HepG2 (cell line): ENCODE data around the gene TVP23A. TPM values are rescaled to one million over a fixed set of nuclear protein-coding genes. Genes with fewer than 3 reads are reported as not detected.

ENCODE experiments used
- ATAC-seq: fragments of 200-7000 bp; cut with Tn5 transposase; 3 replicates; pipeline ENCODE4 v1.9.1; 2020; ENCODE audit warnings: mild to moderate bottlenecking, moderate library complexity
- BruUV-seq: library from RNA; stranded (reverse); fragments of 400-500 nt; replicated peaks from 2 replicates; lab custom pipeline; 2021; lab: Mats Ljungman, UMichigan
- CTCF ChIA-PET: fragments of 300-600 bp; formaldehyde crosslinking; extraction: SDS; loops from one replicate; lab custom pipeline; 2021; ENCODE audit warnings: low total read pairs, inconsistent platforms, low intra/inter-chr PET ratio; lab: Yijun Ruan, JAX
- POLR2A ChIA-PET: fragments of 350-600 bp; sonication (Branson Sonifier 250); formaldehyde crosslinking; loops from one replicate; lab custom pipeline; 2020; ENCODE audit warnings: antibody characterized with exemption, inconsistent platforms; lab: Yijun Ruan, JAX
- DNase-seq: peaks from one replicate; pipeline ENCODE4 v3.0.0-alpha.2; 2015; ENCODE audit warnings: low spot score
- FAIRE-seq: peaks from 3 replicates; lab custom pipeline; 2011; peaks lifted over from hg19 to GRCh38; lab: Jason Lieb, UNC
- H2AFZ ChIP-seq: one replicate; pipeline ENCODE4 v1.6.1; 2011; ENCODE audit warnings: low read length, inconsistent platforms
- H3K27ac ChIP-seq: fragments of 300-600 bp; 3 replicates; pipeline ENCODE4 v1.8.0; 2011; ENCODE audit warnings: mixed run types, mild to moderate bottlenecking, mixed read lengths, low read length, inconsistent platforms; ENCODE audit not compliant: insufficient read depth; ENCODE audit errors: extremely low read length
- H3K27me3 ChIP-seq, 2 experiments: fragments of 200-600 bp in 1 of 2; 2 replicates in 1 of 2; 3 replicates in 1 of 2; pipeline versions ENCODE4 v1.6.0 to v1.8.0; 2011; ENCODE audit warnings: low read length in 2 of 2, mild to moderate bottlenecking in 2 of 2, moderate library complexity in 2 of 2, inconsistent platforms in 1 of 2; ENCODE audit not compliant: insufficient read depth in 2 of 2, control insufficient read depth in 1 of 2
- H3K36me3 ChIP-seq, 2 experiments: fragments of 200-600 bp in 1 of 2; replicated peaks in 1 of 2; 2 replicates in 1 of 2; 3 replicates in 1 of 2; pipeline versions ENCODE4 v1.5.1 to v1.8.0; 2011; ENCODE audit warnings: low read length in 2 of 2, inconsistent platforms in 1 of 2; ENCODE audit not compliant: insufficient read depth in 2 of 2, control insufficient read depth in 1 of 2
- H3K4me1 ChIP-seq: 2 replicates; pipeline ENCODE4 v1.5.1; 2012; ENCODE audit warnings: low read length, inconsistent platforms; ENCODE audit not compliant: insufficient read depth
- H3K4me2 ChIP-seq: 2 replicates; pipeline ENCODE4 v1.6.0; 2011; ENCODE audit warnings: low read depth, low read length, inconsistent platforms
- H3K4me3 ChIP-seq, 3 experiments: fragments of 200-600 bp in 1 of 3; sonication (generic), shearing (Covaris generic) in 1 of 3; replicated peaks in 1 of 3; 2 replicates each; pipeline ENCODE4 v1.5.1; 2011 to 2016; ENCODE audit warnings: low read length in 3 of 3, inconsistent platforms in 2 of 3, low read depth in 2 of 3, mild to moderate bottlenecking in 2 of 3, control low read depth in 1 of 3, mixed read lengths in 1 of 3; ENCODE audit not compliant: insufficient read depth in 1 of 3
- H3K79me2 ChIP-seq: one replicate; pipeline ENCODE4 v1.6.1; 2011; ENCODE audit warnings: low read length, inconsistent platforms; ENCODE audit not compliant: insufficient read depth
- H3K9ac ChIP-seq: 2 replicates; pipeline ENCODE4 v1.6.0; 2011; ENCODE audit warnings: mild to moderate bottlenecking, low read depth, low read length, inconsistent platforms; ENCODE audit not compliant: insufficient read depth
- H3K9me3 ChIP-seq: 2 replicates; pipeline ENCODE4 v1.5.1; 2012; ENCODE audit warnings: mild to moderate bottlenecking, low read length
- H4K20me1 ChIP-seq: 2 replicates; pipeline ENCODE4 v1.6.0; 2011; ENCODE audit warnings: inconsistent platforms, mild to moderate bottlenecking, low read length, moderate library complexity; ENCODE audit not compliant: insufficient read depth
- ASH2L ChIP-seq: fragments of 300-600, 200-600 bp; sonication (generic); IDR thresholded peaks from 2 replicates; pipeline ENCODE4 v1.7.0; 2017; ENCODE audit warnings: low read depth, mild to moderate bottlenecking, moderate library complexity, mixed read lengths, low read length; ENCODE audit not compliant: insufficient read length
- CEBPB ChIP-seq: IDR thresholded peaks from 2 replicates; pipeline ENCODE4 v1.6.1; 2011; ENCODE audit warnings: low read depth, low read length, improper control_type of control experiment, borderline replicate concordance
- E2F1 ChIP-seq: sonication (generic); formaldehyde crosslinking; IDR thresholded peaks from 2 replicates; pipeline ENCODE4 v1.5.0; 2020; ENCODE audit warnings: missing genetic modification reagents
- FOXA1 ChIP-seq, 2 experiments: fragments of 450-650 bp in 1 of 2; sonication (generic) in 1 of 2; formaldehyde crosslinking in 1 of 2; IDR thresholded peaks; 2 replicates each; pipeline versions ENCODE4 v1.4.0 to v1.6.1; 2016 to 2020; ENCODE audit warnings: missing genetic modification reagents in 1 of 2
- GATAD2A ChIP-seq: IDR thresholded peaks from 2 replicates; pipeline ENCODE4 v1.6.1; 2016
- HMGXB3 ChIP-seq: sonication (generic); formaldehyde crosslinking; IDR thresholded peaks from 2 replicates; pipeline ENCODE4 v1.4.0; 2020; ENCODE audit warnings: missing genetic modification reagents, borderline replicate concordance
- IKZF4 ChIP-seq: sonication (generic); formaldehyde crosslinking; IDR thresholded peaks from 2 replicates; pipeline ENCODE4 v1.5.1; 2020; ENCODE audit warnings: borderline replicate concordance, mild to moderate bottlenecking, low read depth, missing genetic modification reagents; ENCODE audit errors: not compliant biosample characterization
- KLF15 ChIP-seq: sonication (generic); formaldehyde crosslinking; IDR thresholded peaks from 2 replicates; pipeline ENCODE4 v1.8.1; 2023; ENCODE audit warnings: borderline replicate concordance, mild to moderate bottlenecking, inconsistent platforms, missing genetic modification reagents, mixed read lengths
- MED1 ChIP-seq: sonication (generic); formaldehyde crosslinking; IDR thresholded peaks from 2 replicates; pipeline ENCODE4 v1.4.0; 2020; ENCODE audit warnings: missing genetic modification reagents
- NBN ChIP-seq: fragments of 450-650 bp; conservative IDR thresholded peaks from 2 replicates; pipeline ENCODE4 v1.6.1; 2017
- ZC3H13 ChIP-seq: sonication (generic); formaldehyde crosslinking; IDR thresholded peaks from 2 replicates; pipeline ENCODE4 v1.8.1; 2023; ENCODE audit warnings: mild to moderate bottlenecking, missing genetic modification reagents, moderate library complexity
- ZEB1 ChIP-seq: IDR thresholded peaks from 2 replicates; pipeline ENCODE4 v1.6.1; 2012; ENCODE audit warnings: mild to moderate bottlenecking, low read depth, inconsistent platforms; ENCODE audit not compliant: insufficient replicate concordance
- ZNF644 ChIP-seq: IDR thresholded peaks from 2 replicates; pipeline ENCODE4 v1.6.1; 2016; ENCODE audit warnings: low read depth
- WGBS: methylation state at CpG from one replicate; pipeline ENCODE4 v1.1.6; 2017; ENCODE audit warnings: low lambda C conversion rate; 5-methylcytosine and 5-hydroxymethylcytosine counted together
- in situ Hi-C: cut with HindIII; loops from 2 replicates; pipeline ENCODE4 v1.10.0; 2017; ENCODE audit warnings: low pct_unique_long_range_greater_than_20kb; ENCODE audit not compliant: extremely low pct_ligation_motif_present
- intact Hi-C: fragments of 100-400 bp; cut with micrococcal nuclease; formaldehyde crosslinking; loops from one replicate; pipeline ENCODE4 v1.10.0; 2022; ENCODE audit not compliant: unreplicated experiment
- polyA plus RNA-seq, 8 experiments: library from polyadenylated mRNA; depleted of rRNA in 3 of 8; stranded (reverse) in 7 of 8; unstranded in 1 of 8; fragments of >200 nt; fragmentation: Illumina TruSeq in 4 of 8; extraction: Trizol in 4 of 8; gene quantifications; 2 replicates each; pipeline versions ENCODE4 v1.2.1 to v1.2.3, GENCODE V29; 2011 to 2016; ENCODE audit warnings: low read depth in 4 of 8, missing spikeins in 1 of 8, mixed read lengths in 1 of 8; ENCODE audit not compliant: insufficient read depth in 1 of 8
- total RNA-seq, 5 experiments: library from RNA; depleted of rRNA; stranded (reverse); fragments of >200 nt; fragmentation: Illumina TruSeq; extraction: Trizol; gene quantifications; 2 replicates each; pipeline ENCODE4 v1.2.3, GENCODE V29; 2016; ENCODE audit warnings: low read depth in 1 of 5
- TF ChIP-seq, protein P1 (sequence below): sonication (generic); formaldehyde crosslinking; IDR thresholded peaks from 2 replicates; pipeline ENCODE4 v1.5.0; 2020; ENCODE audit warnings: missing genetic modification reagents

Gene TVP23A
- total and polyA plus RNA-seq, 2 of the 13 experiments (the other 11 are each of a cell fraction or from before 2014, with no cell fraction given), result not detected

DNA sequence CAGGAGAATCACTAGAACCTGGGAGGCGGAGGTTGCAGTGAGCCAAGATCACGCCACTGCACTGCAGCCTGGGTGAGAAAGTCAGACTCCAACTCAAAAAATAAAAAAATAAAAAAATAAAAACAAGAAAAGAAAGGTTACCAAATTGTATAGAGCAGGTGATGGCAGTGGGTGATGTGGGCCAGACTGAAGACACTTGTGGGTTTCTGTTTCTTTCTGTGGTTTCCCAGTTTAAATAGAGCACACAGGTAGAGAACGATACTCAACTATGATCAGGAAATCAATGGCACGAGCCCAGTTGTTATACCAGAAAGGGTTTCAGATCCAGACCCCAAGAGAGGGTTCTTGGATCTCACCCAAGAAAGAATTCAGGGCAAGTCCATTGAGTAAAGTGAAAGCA lies 42.3 kb downstream of the TVP23A start (continued):
- TF ChIP-seq E2F1 (CRISPR knock-in tag) (no peak), HMGXB3 (CRISPR knock-in tag) (no peak), MED1 (CRISPR knock-in tag) (no peak), ASH2L (no peak), ZC3H13 (CRISPR knock-in tag) (no peak), ZNF644 (CRISPR knock-in tag) (no peak), GATAD2A (CRISPR knock-in tag) (no peak)

DNA sequence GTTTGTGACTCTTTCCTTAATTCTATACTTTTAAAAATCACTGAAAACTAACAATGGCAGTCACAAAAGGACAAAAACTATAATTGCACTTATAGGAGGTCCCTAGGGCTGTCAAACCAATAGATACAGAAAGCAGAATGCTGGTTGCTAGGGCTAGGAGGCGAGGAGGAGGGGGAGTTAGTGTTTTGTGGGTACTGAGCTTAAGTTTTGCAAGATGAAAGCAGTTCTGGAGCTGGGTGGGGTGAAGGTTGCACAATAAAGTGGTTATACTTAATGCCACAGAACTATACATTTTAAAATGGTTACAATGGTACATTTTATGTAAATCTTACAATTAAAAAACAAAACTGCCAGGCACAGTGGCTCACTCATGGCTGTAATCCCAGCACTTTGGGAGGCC lies 47.7 kb downstream of the TVP23A start:
- in situ Hi-C loops (no loop called here), intact Hi-C loops (no loop called here)
- DNase-seq (no peak), FAIRE-seq (no peak), ATAC-seq (no peak)
- Histone ChIP-seq H3K9me3 (no peaks in the 10 kb centered on the region), H3K27ac (no peak overlapping the region), H3K4me2 (no peak overlapping the region), H3K9ac (no peak overlapping the region), H3K4me1 (peaks cover 17% of the 10 kb centered on the region), H3K4me3 (no peak overlapping the region), H3K36me3 (peaks cover 0 to 4% of the 10 kb centered on the region in 2 experiments; a peak in 2 of 5 replicates), H2AFZ (no peak overlapping the region), H3K27me3 (peaks cover 0 to 8% of the 10 kb centered on the region in 2 experiments; a peak in 1 of 5 replicates), H4K20me1 (no peaks in the 10 kb centered on the region), H3K79me2 (no peaks in the 10 kb centered on the region)
- CTCF ChIA-PET, result no interaction called here
- POLR2A ChIA-PET, result interaction anchor here (1.9 kb wide), 1 partner anchor 27 kb away, joined by 6 read pairs; the partner anchor contains the start of gene NUBP1
- 76% methylated on average over 1 of the region's 1 CpG for WGBS
- no TSS peak for BruUV-seq
- TF ChIP-seq IKZF4 (no peak), FOXA1 (IDR thresholded peaks at IDR 0.05) (no peak), FOXA1 (CRISPR knock-in tag; IDR thresholded peaks at IDR 0.05) (no peak), KLF15 (CRISPR knock-in tag) (no peak), NBN (no peak), ZEB1 (no peak), CEBPB (peak; percentile 78; the same call in 1 of the 2 replicates)
- TF ChIP-seq, protein P1, sequence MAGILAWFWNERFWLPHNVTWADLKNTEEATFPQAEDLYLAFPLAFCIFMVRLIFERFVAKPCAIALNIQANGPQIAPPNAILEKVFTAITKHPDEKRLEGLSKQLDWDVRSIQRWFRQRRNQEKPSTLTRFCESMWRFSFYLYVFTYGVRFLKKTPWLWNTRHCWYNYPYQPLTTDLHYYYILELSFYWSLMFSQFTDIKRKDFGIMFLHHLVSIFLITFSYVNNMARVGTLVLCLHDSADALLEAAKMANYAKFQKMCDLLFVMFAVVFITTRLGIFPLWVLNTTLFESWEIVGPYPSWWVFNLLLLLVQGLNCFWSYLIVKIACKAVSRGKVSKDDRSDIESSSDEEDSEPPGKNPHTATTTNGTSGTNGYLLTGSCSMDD, result no peak
